ENCODE results near the gene PEX11G.

DNA sequence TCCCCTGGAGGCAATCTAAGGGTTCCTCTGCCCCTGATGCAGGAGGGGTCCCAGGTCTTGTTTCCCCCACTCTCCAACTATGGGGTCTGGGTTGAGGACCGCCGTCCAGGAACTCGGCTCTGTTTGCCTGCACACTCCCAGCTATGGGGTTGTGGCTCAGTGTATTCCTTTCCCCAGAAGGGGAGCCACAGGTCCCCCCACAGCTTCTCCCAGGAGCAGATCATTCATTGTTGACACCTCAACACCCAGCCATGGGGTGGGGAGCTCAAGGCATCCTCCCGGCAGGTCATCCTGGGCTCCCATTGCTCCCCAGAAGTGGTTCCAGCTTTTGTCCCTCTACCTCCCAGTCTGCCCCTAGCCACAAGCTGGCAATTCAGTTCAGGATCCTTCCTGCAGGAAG lies 28.0 kb upstream of the PEX11G start:
- no peak for TF ChIP-seq EP300 (IDR thresholded peaks at IDR 0.05)
- TF ChIP-seq, protein P1, sequence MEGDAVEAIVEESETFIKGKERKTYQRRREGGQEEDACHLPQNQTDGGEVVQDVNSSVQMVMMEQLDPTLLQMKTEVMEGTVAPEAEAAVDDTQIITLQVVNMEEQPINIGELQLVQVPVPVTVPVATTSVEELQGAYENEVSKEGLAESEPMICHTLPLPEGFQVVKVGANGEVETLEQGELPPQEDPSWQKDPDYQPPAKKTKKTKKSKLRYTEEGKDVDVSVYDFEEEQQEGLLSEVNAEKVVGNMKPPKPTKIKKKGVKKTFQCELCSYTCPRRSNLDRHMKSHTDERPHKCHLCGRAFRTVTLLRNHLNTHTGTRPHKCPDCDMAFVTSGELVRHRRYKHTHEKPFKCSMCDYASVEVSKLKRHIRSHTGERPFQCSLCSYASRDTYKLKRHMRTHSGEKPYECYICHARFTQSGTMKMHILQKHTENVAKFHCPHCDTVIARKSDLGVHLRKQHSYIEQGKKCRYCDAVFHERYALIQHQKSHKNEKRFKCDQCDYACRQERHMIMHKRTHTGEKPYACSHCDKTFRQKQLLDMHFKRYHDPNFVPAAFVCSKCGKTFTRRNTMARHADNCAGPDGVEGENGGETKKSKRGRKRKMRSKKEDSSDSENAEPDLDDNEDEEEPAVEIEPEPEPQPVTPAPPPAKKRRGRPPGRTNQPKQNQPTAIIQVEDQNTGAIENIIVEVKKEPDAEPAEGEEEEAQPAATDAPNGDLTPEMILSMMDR (IDR thresholded peaks at IDR 0.05): no peak
- no peak for TF ChIP-seq POLR2A (IDR thresholded peaks at IDR 0.05)
